HepG2 (cell line): ENCODE data around the gene NEURL3. TPM values are rescaled to one million over a fixed set of nuclear protein-coding genes. Genes with fewer than 3 reads are reported as not detected.

Experiments
- BRCA1 ChIP-seq: sonication (generic); formaldehyde crosslinking; IDR thresholded peaks from 2 replicates; pipeline ENCODE4 v1.4.0; 2020; ENCODE audit warnings: missing genetic modification reagents
- CHD4 ChIP-seq: fragments of 200-600 bp; sonication (generic); IDR thresholded peaks from 2 replicates; pipeline ENCODE4 v1.7.0; 2017; ENCODE audit warnings: mild to moderate bottlenecking, low read length, borderline replicate concordance
- ISX ChIP-seq: sonication (generic); formaldehyde crosslinking; conservative IDR thresholded peaks from 2 replicates; pipeline ENCODE4 v1.5.0; 2020; ENCODE audit warnings: missing genetic modification reagents
- MED8 ChIP-seq: sonication (generic); formaldehyde crosslinking; IDR thresholded peaks from 2 replicates; pipeline ENCODE4 v1.8.1; 2023; ENCODE audit warnings: mild to moderate bottlenecking, missing genetic modification reagents; ENCODE audit not compliant: insufficient replicate concordance
- MYNN ChIP-seq: sonication (generic); formaldehyde crosslinking; IDR thresholded peaks from 2 replicates; pipeline ENCODE4 v1.4.0; 2020; ENCODE audit warnings: mild to moderate bottlenecking, low read depth, missing genetic modification reagents
- SMAD9 ChIP-seq: sonication (generic); formaldehyde crosslinking; IDR thresholded peaks from 2 replicates; pipeline ENCODE4 v1.5.1; 2020; ENCODE audit warnings: mild to moderate bottlenecking, missing genetic modification reagents
- SPEN ChIP-seq: sonication (generic); formaldehyde crosslinking; IDR thresholded peaks from 2 replicates; pipeline ENCODE4 v1.5.1; 2020; ENCODE audit warnings: low read depth, mild to moderate bottlenecking, missing genetic modification reagents
- XRCC5 ChIP-seq: fragments of 200-400 bp; formaldehyde crosslinking; optimal IDR thresholded peaks from 2 replicates; pipeline ENCODE3; 2017; ENCODE audit warnings: mild to moderate bottlenecking, low read length
- ZNF501 ChIP-seq: sonication (generic); formaldehyde crosslinking; IDR thresholded peaks from 2 replicates; pipeline ENCODE4 v1.5.1; 2020; ENCODE audit warnings: mild to moderate bottlenecking, moderate library complexity, missing genetic modification reagents
- ZNF570 ChIP-seq: sonication (generic); formaldehyde crosslinking; IDR thresholded peaks from 2 replicates; pipeline ENCODE4 v1.4.0; 2020; ENCODE audit warnings: mild to moderate bottlenecking, missing genetic modification reagents, borderline replicate concordance
- ZNF782 ChIP-seq: sonication (generic); formaldehyde crosslinking; IDR thresholded peaks from 2 replicates; pipeline ENCODE4 v1.4.0; 2020; ENCODE audit warnings: missing genetic modification reagents, mild to moderate bottlenecking, borderline replicate concordance
- polyA plus RNA-seq, 8 experiments: library from polyadenylated mRNA; depleted of rRNA in 3 of 8; stranded (reverse) in 7 of 8; unstranded in 1 of 8; fragments of >200 nt; fragmentation: Illumina TruSeq in 4 of 8; extraction: Trizol in 4 of 8; gene quantifications; 2 replicates each; pipeline versions ENCODE4 v1.2.1 to v1.2.3, GENCODE V29; 2011 to 2016; ENCODE audit warnings: low read depth in 4 of 8, missing spikeins in 1 of 8, mixed read lengths in 1 of 8; ENCODE audit not compliant: insufficient read depth in 1 of 8
- total RNA-seq, 5 experiments: library from RNA; depleted of rRNA; stranded (reverse); fragments of >200 nt; fragmentation: Illumina TruSeq; extraction: Trizol; gene quantifications; 2 replicates each; pipeline ENCODE4 v1.2.3, GENCODE V29; 2016; ENCODE audit warnings: low read depth in 1 of 5
- TF ChIP-seq, protein P1 (sequence below): IDR thresholded peaks from 2 replicates; pipeline ENCODE4 v1.6.1; 2016; ENCODE audit warnings: low read depth
- TF ChIP-seq, protein P2 (sequence below): sonication (generic); formaldehyde crosslinking; IDR thresholded peaks from 2 replicates; pipeline ENCODE4 v1.5.0; 2020; ENCODE audit warnings: mild to moderate bottlenecking, missing genetic modification reagents, borderline replicate concordance
- TF ChIP-seq, protein P3 (sequence below): sonication (generic); formaldehyde crosslinking; IDR thresholded peaks from 2 replicates; pipeline ENCODE4 v1.5.1; 2020; ENCODE audit warnings: missing genetic modification reagents, mild to moderate bottlenecking, borderline replicate concordance
- TF ChIP-seq, protein P4 (sequence below): IDR thresholded peaks from 2 replicates; pipeline ENCODE4 v1.6.1; 2016; ENCODE audit warnings: missing compliant biosample characterization, missing genetic modification reagents, borderline replicate concordance
- TF ChIP-seq, protein P5 (sequence below): IDR thresholded peaks from 2 replicates; pipeline ENCODE4 v1.6.1; 2012; ENCODE audit warnings: inconsistent platforms

The NEURL3 gene
- total and polyA plus RNA-seq, 2 of the 13 experiments (the other 11 are each of a cell fraction or from before 2014, with no cell fraction given), result 0.16 to 1.2 TPM

DNA sequence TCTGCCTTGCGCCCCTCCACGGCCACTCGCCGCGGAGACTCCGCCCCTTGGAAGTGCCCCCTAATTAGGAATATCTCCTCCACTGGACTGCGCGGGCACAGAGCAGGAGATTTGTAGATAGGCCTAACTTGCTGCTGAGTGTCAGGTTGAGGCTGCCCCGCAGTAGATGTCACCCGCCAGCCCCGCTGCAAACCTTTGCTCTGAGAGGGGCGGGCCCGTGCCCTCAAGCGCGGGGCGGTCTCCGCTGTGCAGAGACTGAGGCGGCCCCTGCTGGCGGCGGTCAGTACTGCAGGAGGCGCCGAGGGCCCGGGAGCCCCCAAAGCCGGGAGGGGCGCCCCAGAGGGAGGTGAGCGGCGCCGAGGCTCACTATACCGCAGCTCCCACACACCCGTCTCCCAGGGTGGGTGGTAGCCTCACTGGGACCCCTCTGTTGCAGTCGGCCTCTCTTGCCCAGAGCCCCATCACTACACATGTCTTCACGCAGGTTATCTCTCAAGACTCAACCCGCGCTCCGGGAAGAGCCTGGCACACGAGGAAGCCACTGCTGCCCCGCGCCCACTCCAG lies 2.9 kb upstream of the NEURL3 start (continued):
- no peak for TF ChIP-seq ZNF570 (CRISPR knock-in tag)
- TF ChIP-seq, protein P1, sequence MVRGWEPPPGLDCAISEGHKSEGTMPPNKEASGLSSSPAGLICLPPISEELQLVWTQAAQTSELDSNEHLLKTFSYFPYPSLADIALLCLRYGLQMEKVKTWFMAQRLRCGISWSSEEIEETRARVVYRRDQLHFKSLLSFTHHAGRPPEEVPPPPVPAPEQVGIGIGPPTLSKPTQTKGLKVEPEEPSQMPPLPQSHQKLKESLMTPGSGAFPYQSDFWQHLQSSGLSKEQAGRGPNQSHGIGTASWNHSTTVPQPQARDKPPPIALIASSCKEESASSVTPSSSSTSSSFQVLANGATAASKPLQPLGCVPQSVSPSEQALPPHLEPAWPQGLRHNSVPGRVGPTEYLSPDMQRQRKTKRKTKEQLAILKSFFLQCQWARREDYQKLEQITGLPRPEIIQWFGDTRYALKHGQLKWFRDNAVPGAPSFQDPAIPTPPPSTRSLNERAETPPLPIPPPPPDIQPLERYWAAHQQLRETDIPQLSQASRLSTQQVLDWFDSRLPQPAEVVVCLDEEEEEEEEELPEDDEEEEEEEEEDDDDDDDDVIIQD, result 0 out of 2 replicates have a peak, but pooled peaks have one; percentile 29
- no peak for TF ChIP-seq ZNF782 (CRISPR knock-in tag)
- no peak for TF ChIP-seq MYNN
- TF ChIP-seq ZNF501 (CRISPR knock-in tag), result peak; percentile 87
- no peak for TF ChIP-seq BRCA1 (CRISPR knock-in tag)
- TF ChIP-seq, protein P2, sequence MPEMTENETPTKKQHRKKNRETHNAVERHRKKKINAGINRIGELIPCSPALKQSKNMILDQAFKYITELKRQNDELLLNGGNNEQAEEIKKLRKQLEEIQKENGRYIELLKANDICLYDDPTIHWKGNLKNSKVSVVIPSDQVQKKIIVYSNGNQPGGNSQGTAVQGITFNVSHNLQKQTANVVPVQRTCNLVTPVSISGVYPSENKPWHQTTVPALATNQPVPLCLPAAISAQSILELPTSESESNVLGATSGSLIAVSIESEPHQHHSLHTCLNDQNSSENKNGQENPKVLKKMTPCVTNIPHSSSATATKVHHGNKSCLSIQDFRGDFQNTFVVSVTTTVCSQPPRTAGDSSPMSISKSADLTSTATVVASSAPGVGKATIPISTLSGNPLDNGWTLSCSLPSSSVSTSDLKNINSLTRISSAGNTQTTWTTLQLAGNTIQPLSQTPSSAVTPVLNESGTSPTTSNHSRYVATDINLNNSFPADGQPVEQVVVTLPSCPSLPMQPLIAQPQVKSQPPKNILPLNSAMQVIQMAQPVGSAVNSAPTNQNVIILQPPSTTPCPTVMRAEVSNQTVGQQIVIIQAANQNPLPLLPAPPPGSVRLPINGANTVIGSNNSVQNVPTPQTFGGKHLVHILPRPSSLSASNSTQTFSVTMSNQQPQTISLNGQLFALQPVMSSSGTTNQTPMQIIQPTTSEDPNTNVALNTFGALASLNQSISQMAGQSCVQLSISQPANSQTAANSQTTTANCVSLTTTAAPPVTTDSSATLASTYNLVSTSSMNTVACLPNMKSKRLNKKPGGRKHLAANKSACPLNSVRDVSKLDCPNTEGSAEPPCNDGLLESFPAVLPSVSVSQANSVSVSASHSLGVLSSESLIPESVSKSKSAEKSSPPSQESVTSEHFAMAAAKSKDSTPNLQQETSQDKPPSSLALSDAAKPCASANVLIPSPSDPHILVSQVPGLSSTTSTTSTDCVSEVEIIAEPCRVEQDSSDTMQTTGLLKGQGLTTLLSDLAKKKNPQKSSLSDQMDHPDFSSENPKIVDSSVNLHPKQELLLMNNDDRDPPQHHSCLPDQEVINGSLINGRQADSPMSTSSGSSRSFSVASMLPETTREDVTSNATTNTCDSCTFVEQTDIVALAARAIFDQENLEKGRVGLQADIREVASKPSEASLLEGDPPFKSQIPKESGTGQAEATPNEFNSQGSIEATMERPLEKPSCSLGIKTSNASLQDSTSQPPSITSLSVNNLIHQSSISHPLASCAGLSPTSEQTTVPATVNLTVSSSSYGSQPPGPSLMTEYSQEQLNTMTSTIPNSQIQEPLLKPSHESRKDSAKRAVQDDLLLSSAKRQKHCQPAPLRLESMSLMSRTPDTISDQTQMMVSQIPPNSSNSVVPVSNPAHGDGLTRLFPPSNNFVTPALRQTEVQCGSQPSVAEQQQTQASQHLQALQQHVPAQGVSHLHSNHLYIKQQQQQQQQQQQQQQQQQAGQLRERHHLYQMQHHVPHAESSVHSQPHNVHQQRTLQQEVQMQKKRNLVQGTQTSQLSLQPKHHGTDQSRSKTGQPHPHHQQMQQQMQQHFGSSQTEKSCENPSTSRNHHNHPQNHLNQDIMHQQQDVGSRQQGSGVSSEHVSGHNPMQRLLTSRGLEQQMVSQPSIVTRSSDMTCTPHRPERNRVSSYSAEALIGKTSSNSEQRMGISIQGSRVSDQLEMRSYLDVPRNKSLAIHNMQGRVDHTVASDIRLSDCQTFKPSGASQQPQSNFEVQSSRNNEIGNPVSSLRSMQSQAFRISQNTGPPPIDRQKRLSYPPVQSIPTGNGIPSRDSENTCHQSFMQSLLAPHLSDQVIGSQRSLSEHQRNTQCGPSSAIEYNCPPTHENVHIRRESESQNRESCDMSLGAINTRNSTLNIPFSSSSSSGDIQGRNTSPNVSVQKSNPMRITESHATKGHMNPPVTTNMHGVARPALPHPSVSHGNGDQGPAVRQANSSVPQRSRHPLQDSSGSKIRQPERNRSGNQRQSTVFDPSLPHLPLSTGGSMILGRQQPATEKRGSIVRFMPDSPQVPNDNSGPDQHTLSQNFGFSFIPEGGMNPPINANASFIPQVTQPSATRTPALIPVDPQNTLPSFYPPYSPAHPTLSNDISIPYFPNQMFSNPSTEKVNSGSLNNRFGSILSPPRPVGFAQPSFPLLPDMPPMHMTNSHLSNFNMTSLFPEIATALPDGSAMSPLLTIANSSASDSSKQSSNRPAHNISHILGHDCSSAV (CRISPR knock-in tag), result no peak
- TF ChIP-seq, protein P3, sequence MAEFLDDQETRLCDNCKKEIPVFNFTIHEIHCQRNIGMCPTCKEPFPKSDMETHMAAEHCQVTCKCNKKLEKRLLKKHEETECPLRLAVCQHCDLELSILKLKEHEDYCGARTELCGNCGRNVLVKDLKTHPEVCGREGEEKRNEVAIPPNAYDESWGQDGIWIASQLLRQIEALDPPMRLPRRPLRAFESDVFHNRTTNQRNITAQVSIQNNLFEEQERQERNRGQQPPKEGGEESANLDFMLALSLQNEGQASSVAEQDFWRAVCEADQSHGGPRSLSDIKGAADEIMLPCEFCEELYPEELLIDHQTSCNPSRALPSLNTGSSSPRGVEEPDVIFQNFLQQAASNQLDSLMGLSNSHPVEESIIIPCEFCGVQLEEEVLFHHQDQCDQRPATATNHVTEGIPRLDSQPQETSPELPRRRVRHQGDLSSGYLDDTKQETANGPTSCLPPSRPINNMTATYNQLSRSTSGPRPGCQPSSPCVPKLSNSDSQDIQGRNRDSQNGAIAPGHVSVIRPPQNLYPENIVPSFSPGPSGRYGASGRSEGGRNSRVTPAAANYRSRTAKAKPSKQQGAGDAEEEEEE (CRISPR knock-in tag), result 0 out of 2 replicates have a peak, but pooled peaks have one; percentile 52
- TF ChIP-seq CHD4, result no peak
- TF ChIP-seq SMAD9 (CRISPR knock-in tag), result peak; percentile 47; the same call in 1 of the 2 replicates
- TF ChIP-seq, protein P4, sequence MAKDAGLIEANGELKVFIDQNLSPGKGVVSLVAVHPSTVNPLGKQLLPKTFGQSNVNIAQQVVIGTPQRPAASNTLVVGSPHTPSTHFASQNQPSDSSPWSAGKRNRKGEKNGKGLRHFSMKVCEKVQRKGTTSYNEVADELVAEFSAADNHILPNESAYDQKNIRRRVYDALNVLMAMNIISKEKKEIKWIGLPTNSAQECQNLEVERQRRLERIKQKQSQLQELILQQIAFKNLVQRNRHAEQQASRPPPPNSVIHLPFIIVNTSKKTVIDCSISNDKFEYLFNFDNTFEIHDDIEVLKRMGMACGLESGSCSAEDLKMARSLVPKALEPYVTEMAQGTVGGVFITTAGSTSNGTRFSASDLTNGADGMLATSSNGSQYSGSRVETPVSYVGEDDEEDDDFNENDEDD (CRISPR knock-in tag), result peak; percentile 17; the same call in 1 of the 2 replicates
- TF ChIP-seq, protein P5, sequence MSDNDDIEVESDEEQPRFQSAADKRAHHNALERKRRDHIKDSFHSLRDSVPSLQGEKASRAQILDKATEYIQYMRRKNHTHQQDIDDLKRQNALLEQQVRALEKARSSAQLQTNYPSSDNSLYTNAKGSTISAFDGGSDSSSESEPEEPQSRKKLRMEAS, result peak; percentile 28; the same call in 1 of the 2 replicates
- no peak for TF ChIP-seq ISX (CRISPR knock-in tag)
- peak; percentile 93 for TF ChIP-seq XRCC5
- 0 out of 2 replicates have a peak, but pooled peaks have one; percentile 55 for TF ChIP-seq SPEN (CRISPR knock-in tag)
- no peak for TF ChIP-seq MED8
